Measurements from ENCODE around the gene MTERF4.
A peak's percentile ranks its signal among the peaks of the same experiment; 100 is the strongest.
"Not testable (repeated sequence)": the region's sequence is repeated elsewhere in the genome, so short reads cannot be mapped to it uniquely, and the experiment has no call there.

Gene MTERF4

GRCh38 chr2:241110607-241111439, 8.7 kb upstream of the MTERF4 start:
- no peak overlapping the region for H3K4me3 ChIP-seq (ENCODE audit: low read length)
- peaks cover 8% of the 10 kb centered on the region for H3K36me3 ChIP-seq (ENCODE audit: control insufficient read depth, insufficient read depth, low read length)
- no peaks in the 10 kb centered on the region for H3K27me3 ChIP-seq (ENCODE audit: control insufficient read depth, insufficient read depth, low read length)
- no CpG with 5 or more reads among the region's 19 CpGs for WGBS (ENCODE audit: insufficient coverage, insufficient read length)
- DNase-seq (ENCODE audit: low read depth, low spot score), result no peak
- no peaks in the 10 kb centered on the region for H3K4me1 ChIP-seq (ENCODE audit: control insufficient read depth, insufficient read depth, low read length)
- H3K27ac ChIP-seq (ENCODE audit: low read length), result no peak overlapping the region
- H3K9me3 ChIP-seq (ENCODE audit: control insufficient read depth, insufficient read depth, low read length), result no peaks in the 10 kb centered on the region

- Histone ChIP-seq H3K27ac (ENCODE audit: low read length) (no peak overlapping the region), H3K4me1 (ENCODE audit: control insufficient read depth, insufficient read depth, low read length) (no peaks in the 10 kb centered on the region), H3K36me3 (ENCODE audit: control insufficient read depth, insufficient read depth, low read length) (peaks cover 7% of the 10 kb centered on the region), H3K9me3 (ENCODE audit: control insufficient read depth, insufficient read depth, low read length) (no peaks in the 10 kb centered on the region), H3K4me3 (ENCODE audit: low read length) (no peak overlapping the region), H3K27me3 (ENCODE audit: control insufficient read depth, insufficient read depth, low read length) (no peaks in the 10 kb centered on the region)
- no peak for DNase-seq (ENCODE audit: low read depth, low spot score)
- WGBS (ENCODE audit: insufficient coverage, insufficient read length), result no CpG with 5 or more reads among the region's 9 CpGs
Measured at GRCh38 chr2:241110089-241110606, 8.1 kb upstream of the MTERF4 start.

- 0 out of 2 replicates have a peak, but pooled peaks cover 2% of the 10 kb centered on the region for H3K36me3 ChIP-seq (ENCODE audit: control insufficient read depth, insufficient read depth, low read length)
- no peaks in the 10 kb centered on the region for H3K9me3 ChIP-seq (ENCODE audit: control insufficient read depth, insufficient read depth, low read length)
- no peaks in the 10 kb centered on the region for H3K27me3 ChIP-seq (ENCODE audit: control insufficient read depth, insufficient read depth, low read length)
- no CpG with 5 or more reads among the region's 14 CpGs for WGBS (ENCODE audit: insufficient coverage, insufficient read length)
- H3K4me1 ChIP-seq (ENCODE audit: control insufficient read depth, insufficient read depth, low read length), result no peaks in the 10 kb centered on the region
- H3K27ac ChIP-seq (ENCODE audit: low read length), result no peak overlapping the region
- no peak for DNase-seq (ENCODE audit: low read depth, low spot score)
- H3K4me3 ChIP-seq (ENCODE audit: low read length), result no peak overlapping the region
Measured at GRCh38 chr2:241109210-241110088, 7.4 kb upstream of the MTERF4 start.

- DNase-seq (ENCODE audit: low read depth, low spot score), result no peak
- WGBS (ENCODE audit: insufficient coverage, insufficient read length), result 100% methylated on average over 5 of the region's 35 CpGs
Measured at GRCh38 chr2:241108271-241109209, 6.5 kb upstream of the MTERF4 start.

GRCh38 chr2:241107031-241107783, 5.1 kb upstream of the MTERF4 start:
- Histone ChIP-seq H3K27ac (ENCODE audit: low read length) (no peak overlapping the region), H3K27me3 (ENCODE audit: control insufficient read depth, insufficient read depth, low read length) (no peaks in the 10 kb centered on the region), H3K9me3 (ENCODE audit: control insufficient read depth, insufficient read depth, low read length) (no peaks in the 10 kb centered on the region), H3K36me3 (ENCODE audit: control insufficient read depth, insufficient read depth, low read length) (no peaks in the 10 kb centered on the region), H3K4me3 (ENCODE audit: low read length) (no peak overlapping the region), H3K4me1 (ENCODE audit: control insufficient read depth, insufficient read depth, low read length) (no peaks in the 10 kb centered on the region)
- no peak for DNase-seq (ENCODE audit: low read depth, low spot score)
- WGBS (ENCODE audit: insufficient coverage, insufficient read length), result no CpG with 5 or more reads among the region's 9 CpGs

More at GRCh38 chr2:241108271-241109209, 6.5 kb upstream of the MTERF4 start:
- no peak overlapping the region for H3K4me3 ChIP-seq (ENCODE audit: low read length)
- no peaks in the 10 kb centered on the region for H3K4me1 ChIP-seq (ENCODE audit: control insufficient read depth, insufficient read depth, low read length)
- no peak overlapping the region for H3K27ac ChIP-seq (ENCODE audit: low read length)
- H3K27me3 ChIP-seq (ENCODE audit: control insufficient read depth, insufficient read depth, low read length), result no peaks in the 10 kb centered on the region
- H3K9me3 ChIP-seq (ENCODE audit: control insufficient read depth, insufficient read depth, low read length), result no peaks in the 10 kb centered on the region
- 0 out of 2 replicates have a peak, but pooled peaks cover 2% of the 10 kb centered on the region for H3K36me3 ChIP-seq (ENCODE audit: control insufficient read depth, insufficient read depth, low read length)

GRCh38 chr2:241105641-241106040, 3.6 kb upstream of the MTERF4 start:
- no peak for DNase-seq (ENCODE audit: low read depth, low spot score)

GRCh38 chr2:241104611-241105010, 2.5 kb upstream of the MTERF4 start:
- not testable (repeated sequence) for H3K9me3 ChIP-seq (ENCODE audit: control insufficient read depth, insufficient read depth, low read length); H3K4me3 ChIP-seq (ENCODE audit: low read length); H3K36me3 ChIP-seq (ENCODE audit: control insufficient read depth, insufficient read depth, low read length); H3K27ac ChIP-seq (ENCODE audit: low read length); H3K4me1 ChIP-seq (ENCODE audit: control insufficient read depth, insufficient read depth, low read length); DNase-seq (ENCODE audit: low read depth, low spot score); H3K27me3 ChIP-seq (ENCODE audit: control insufficient read depth, insufficient read depth, low read length)
- no CpG with 5 or more reads among the region's 10 CpGs for WGBS (ENCODE audit: insufficient coverage, insufficient read length)

More at GRCh38 chr2:241105641-241106040, 3.6 kb upstream of the MTERF4 start:
- no peaks in the 10 kb centered on the region for H3K36me3 ChIP-seq (ENCODE audit: control insufficient read depth, insufficient read depth, low read length)
- H3K9me3 ChIP-seq (ENCODE audit: control insufficient read depth, insufficient read depth, low read length), result no peaks in the 10 kb centered on the region
- WGBS (ENCODE audit: insufficient coverage, insufficient read length), result no CpG with 5 or more reads among the region's 3 CpGs
- no peaks in the 10 kb centered on the region for H3K27me3 ChIP-seq (ENCODE audit: control insufficient read depth, insufficient read depth, low read length)
- peaks cover 3% of the 10 kb centered on the region; the same call in 1 of the 2 replicates for H3K4me1 ChIP-seq (ENCODE audit: control insufficient read depth, insufficient read depth, low read length)
- no peak overlapping the region for H3K4me3 ChIP-seq (ENCODE audit: low read length)
- H3K27ac ChIP-seq (ENCODE audit: low read length), result no peak overlapping the region

- H3K27me3 ChIP-seq (ENCODE audit: control insufficient read depth, insufficient read depth, low read length), result no peaks in the 10 kb centered on the region
- no peak for DNase-seq (ENCODE audit: low read depth, low spot score)
- H3K4me1 ChIP-seq (ENCODE audit: control insufficient read depth, insufficient read depth, low read length), result peaks cover 3% of the 10 kb centered on the region; the same call in 1 of the 2 replicates
- peak overlapping the region; percentile 78; the same call in 1 of the 2 replicates for H3K4me3 ChIP-seq (ENCODE audit: low read length)
- H3K9me3 ChIP-seq (ENCODE audit: control insufficient read depth, insufficient read depth, low read length), result no peaks in the 10 kb centered on the region
- no peak overlapping the region for H3K27ac ChIP-seq (ENCODE audit: low read length)
- H3K36me3 ChIP-seq (ENCODE audit: control insufficient read depth, insufficient read depth, low read length), result no peaks in the 10 kb centered on the region
- no CpG with 5 or more reads among the region's 5 CpGs for WGBS (ENCODE audit: insufficient coverage, insufficient read length)
Measured at GRCh38 chr2:241103176-241103595, 1.1 kb upstream of the MTERF4 start.

GRCh38 chr2:241099246-241099645, 2.8 kb downstream of the MTERF4 start:
- H3K27ac ChIP-seq (ENCODE audit: low read length), result no peak overlapping the region

More at GRCh38 chr2:241099246-241099645, 2.8 kb downstream of the MTERF4 start:
- DNase-seq (ENCODE audit: low read depth, low spot score), result no peak
- Histone ChIP-seq H3K9me3 (ENCODE audit: control insufficient read depth, insufficient read depth, low read length) (no peaks in the 10 kb centered on the region), H3K4me1 (ENCODE audit: control insufficient read depth, insufficient read depth, low read length) (peaks cover 6% of the 10 kb centered on the region), H3K27me3 (ENCODE audit: control insufficient read depth, insufficient read depth, low read length) (no peaks in the 10 kb centered on the region), H3K4me3 (ENCODE audit: low read length) (no peak overlapping the region), H3K36me3 (ENCODE audit: control insufficient read depth, insufficient read depth, low read length) (peaks cover 2% of the 10 kb centered on the region; the same call in 1 of the 2 replicates)
- no CpG with 5 or more reads among the region's 5 CpGs for WGBS (ENCODE audit: insufficient coverage, insufficient read length)

Data from iPS DF 6.9 (cell line).